ENCODE data around the gene PCSK6.

DNA sequence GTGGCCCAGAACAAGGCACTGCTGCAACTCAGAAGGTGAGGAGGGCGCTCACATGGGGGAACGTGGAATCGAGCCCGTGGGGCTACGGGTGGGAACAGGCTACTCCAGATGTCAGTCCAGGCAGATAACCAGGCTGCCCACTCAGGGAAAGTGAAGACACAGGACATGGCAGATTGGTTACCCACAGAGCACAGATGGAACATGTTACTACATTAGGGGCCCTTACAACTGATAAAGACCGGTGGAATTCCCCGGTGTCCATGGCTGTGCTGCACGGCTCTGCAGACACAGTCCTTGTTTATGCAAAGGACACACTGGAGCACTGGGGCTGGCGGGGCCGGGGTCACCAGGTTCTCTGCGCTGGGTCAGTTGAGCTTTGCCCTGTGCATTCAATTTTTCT lies 36.9 kb downstream of the PCSK6 start:
- TF ChIP-seq, protein P1, sequence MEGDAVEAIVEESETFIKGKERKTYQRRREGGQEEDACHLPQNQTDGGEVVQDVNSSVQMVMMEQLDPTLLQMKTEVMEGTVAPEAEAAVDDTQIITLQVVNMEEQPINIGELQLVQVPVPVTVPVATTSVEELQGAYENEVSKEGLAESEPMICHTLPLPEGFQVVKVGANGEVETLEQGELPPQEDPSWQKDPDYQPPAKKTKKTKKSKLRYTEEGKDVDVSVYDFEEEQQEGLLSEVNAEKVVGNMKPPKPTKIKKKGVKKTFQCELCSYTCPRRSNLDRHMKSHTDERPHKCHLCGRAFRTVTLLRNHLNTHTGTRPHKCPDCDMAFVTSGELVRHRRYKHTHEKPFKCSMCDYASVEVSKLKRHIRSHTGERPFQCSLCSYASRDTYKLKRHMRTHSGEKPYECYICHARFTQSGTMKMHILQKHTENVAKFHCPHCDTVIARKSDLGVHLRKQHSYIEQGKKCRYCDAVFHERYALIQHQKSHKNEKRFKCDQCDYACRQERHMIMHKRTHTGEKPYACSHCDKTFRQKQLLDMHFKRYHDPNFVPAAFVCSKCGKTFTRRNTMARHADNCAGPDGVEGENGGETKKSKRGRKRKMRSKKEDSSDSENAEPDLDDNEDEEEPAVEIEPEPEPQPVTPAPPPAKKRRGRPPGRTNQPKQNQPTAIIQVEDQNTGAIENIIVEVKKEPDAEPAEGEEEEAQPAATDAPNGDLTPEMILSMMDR (IDR thresholded peaks at IDR 0.05) = no peak
- no peak for TF ChIP-seq POLR2A (IDR thresholded peaks at IDR 0.05)
